Natural killer cell (primary cell): Measurements from ENCODE around the gene RNF181. TPM values are rescaled to one million over a fixed set of nuclear protein-coding genes. Genes with fewer than 3 reads are reported as not detected.

ENCODE experiments used
- ATAC-seq, 3 donors: fragments of 150-1000 bp in 2 of 3; fragments of 200-7000 bp in 1 of 3; cut with Tn5 transposase; 1 replicate in 1 of 3; 2 replicates in 2 of 3; pipeline ENCODE4 v1.10.0; 2021; ENCODE audit warnings: mild to moderate bottlenecking in 2 of 3, moderate library complexity in 2 of 3
- DNase-seq, 2 donors: peaks; one replicate each; pipeline versions ENCODE4 v3.0.0 to v3.0.0-alpha.2; 2013 to 2021; ENCODE audit warnings: mixed read lengths in 1 of 2
- H3K27ac ChIP-seq: one replicate; pipeline ENCODE4 v1.5.1; 2013; ENCODE audit warnings: mild to moderate bottlenecking, low read length
- H3K27me3 ChIP-seq: one replicate; pipeline ENCODE4 v1.6.1; 2013; ENCODE audit warnings: low read length; ENCODE audit not compliant: control insufficient read depth, insufficient read depth
- H3K36me3 ChIP-seq: one replicate; pipeline ENCODE4 v1.6.1; 2013; ENCODE audit warnings: low read length; ENCODE audit not compliant: control insufficient read depth, insufficient read depth
- H3K4me1 ChIP-seq: one replicate; pipeline ENCODE4 v1.6.1; 2013; ENCODE audit warnings: low read length; ENCODE audit not compliant: control insufficient read depth, insufficient read depth
- H3K4me3 ChIP-seq: one replicate; pipeline ENCODE4 v1.5.1; 2013; ENCODE audit warnings: low read length
- H3K9me3 ChIP-seq: one replicate; pipeline ENCODE4 v1.6.1; 2013; ENCODE audit warnings: low read length; ENCODE audit not compliant: control insufficient read depth, insufficient read depth
- H3K27ac Mint-ChIP-seq, 2 donors: one replicate each; pipeline ENCODE4 v1.8.0; 2022; ENCODE audit warnings: mild to moderate bottlenecking in 2 of 2, mixed read lengths in 2 of 2, moderate library complexity in 1 of 2
- H3K27me3 Mint-ChIP-seq, 2 donors: one replicate each; pipeline ENCODE4 v1.8.0; 2022; ENCODE audit warnings: low read depth in 2 of 2, mixed read lengths in 2 of 2
- H3K36me3 Mint-ChIP-seq: one replicate; pipeline ENCODE4 v1.8.0; 2022; ENCODE audit warnings: mixed read lengths
- H3K4me1 Mint-ChIP-seq, 2 donors: one replicate each; pipeline ENCODE4 v1.8.0; 2022; ENCODE audit warnings: mixed read lengths in 2 of 2
- H3K4me3 Mint-ChIP-seq: one replicate; pipeline ENCODE4 v1.8.0; 2022; ENCODE audit warnings: mild to moderate bottlenecking, moderate library complexity, mixed read lengths
- H3K9me3 Mint-ChIP-seq, 2 donors: one replicate each; pipeline ENCODE4 v1.8.0; 2022; ENCODE audit warnings: mixed read lengths in 2 of 2
- WGBS: methylation state at CpG from one replicate; pipeline ENCODE4 v1.1.7; 2013; ENCODE audit warnings: missing lambda C conversion rate; ENCODE audit not compliant: insufficient coverage; 5-methylcytosine and 5-hydroxymethylcytosine counted together
- intact Hi-C: fragments of 100-400 bp; cut with micrococcal nuclease; formaldehyde crosslinking; loops from one replicate; pipeline ENCODE4 v1.14.2; 2022
- total RNA-seq, 4 donors: library from RNA; stranded (reverse); fragments of 120-200 nt in 1 of 4; gene quantifications; one replicate each; pipeline versions ENCODE4 v1.2.3 to v1.2.4, GENCODE V29; 2013 to 2022
- TF ChIP-seq, protein P1 (sequence below): fragments of 200-600 bp; IDR thresholded peaks from one replicate; pipeline ENCODE4 v1.8.0; 2022; ENCODE audit warnings: antibody characterized with exemption

The RNF181 gene
- total RNA-seq, 3 donors from 2014 or later (not counting 1 experiment from before 2014, with no cell fraction given), result 65.0 to 75.0 (median 66.7) TPM

DNA sequence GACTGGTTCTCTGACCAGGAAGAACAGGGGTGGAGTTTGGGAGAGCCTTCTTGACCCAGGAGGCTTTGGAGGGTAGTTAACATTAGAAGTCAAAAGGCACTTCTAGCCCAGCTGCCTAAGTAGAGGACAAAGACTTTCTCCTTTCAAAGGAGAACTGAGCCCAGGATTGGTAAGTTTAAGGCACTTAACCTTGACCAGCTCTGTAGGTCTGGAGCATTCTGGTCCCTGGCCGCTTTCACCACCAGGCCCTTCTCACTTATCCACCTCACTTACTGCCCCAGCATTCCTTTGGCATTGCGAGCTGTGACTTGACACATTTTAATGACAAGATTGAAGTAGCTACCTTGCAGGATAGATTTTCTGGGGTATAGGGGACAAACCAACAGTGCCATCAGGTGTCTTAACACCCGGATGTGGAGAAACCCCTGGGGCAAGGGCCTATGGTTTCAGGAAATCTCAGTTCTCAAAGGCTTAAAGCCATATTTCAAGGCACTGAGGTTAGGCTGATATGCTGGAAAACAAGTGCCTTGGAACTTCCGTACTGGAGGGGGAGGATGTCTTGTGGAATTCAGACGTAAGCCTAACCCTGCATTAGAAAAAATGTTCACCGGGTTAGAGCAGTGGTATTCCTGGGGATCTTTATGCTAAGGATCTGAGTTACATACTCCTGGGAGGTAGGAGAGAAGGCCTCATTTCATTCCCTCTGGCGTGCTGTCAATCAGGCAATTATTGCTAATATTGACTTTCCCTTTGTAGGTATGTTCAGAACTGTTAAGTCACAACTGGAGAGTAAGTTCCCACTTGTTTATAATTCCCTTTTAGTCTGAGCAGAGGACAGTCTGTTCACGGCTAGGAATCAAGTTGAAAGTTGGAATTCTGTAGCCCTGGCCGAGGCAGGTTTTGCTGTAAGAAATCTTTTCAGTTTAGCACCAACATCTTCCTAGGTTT lies 12.0 kb downstream of the RNF181 start:
- Histone ChIP-seq H3K4me1 (peaks cover 35% of the 10 kb centered on the region), H3K27ac (no peak overlapping the region), H3K36me3 (peaks cover 16% of the 10 kb centered on the region), H3K27me3 (no peaks in the 10 kb centered on the region), H3K4me3 (no peak overlapping the region), H3K9me3 (no peaks in the 10 kb centered on the region)
- H3K4me1 Mint-ChIP-seq, result peaks cover 28 to 29% of the 10 kb centered on the region in 2 donors
- TF ChIP-seq, protein P1, sequence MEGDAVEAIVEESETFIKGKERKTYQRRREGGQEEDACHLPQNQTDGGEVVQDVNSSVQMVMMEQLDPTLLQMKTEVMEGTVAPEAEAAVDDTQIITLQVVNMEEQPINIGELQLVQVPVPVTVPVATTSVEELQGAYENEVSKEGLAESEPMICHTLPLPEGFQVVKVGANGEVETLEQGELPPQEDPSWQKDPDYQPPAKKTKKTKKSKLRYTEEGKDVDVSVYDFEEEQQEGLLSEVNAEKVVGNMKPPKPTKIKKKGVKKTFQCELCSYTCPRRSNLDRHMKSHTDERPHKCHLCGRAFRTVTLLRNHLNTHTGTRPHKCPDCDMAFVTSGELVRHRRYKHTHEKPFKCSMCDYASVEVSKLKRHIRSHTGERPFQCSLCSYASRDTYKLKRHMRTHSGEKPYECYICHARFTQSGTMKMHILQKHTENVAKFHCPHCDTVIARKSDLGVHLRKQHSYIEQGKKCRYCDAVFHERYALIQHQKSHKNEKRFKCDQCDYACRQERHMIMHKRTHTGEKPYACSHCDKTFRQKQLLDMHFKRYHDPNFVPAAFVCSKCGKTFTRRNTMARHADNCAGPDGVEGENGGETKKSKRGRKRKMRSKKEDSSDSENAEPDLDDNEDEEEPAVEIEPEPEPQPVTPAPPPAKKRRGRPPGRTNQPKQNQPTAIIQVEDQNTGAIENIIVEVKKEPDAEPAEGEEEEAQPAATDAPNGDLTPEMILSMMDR, result no peak
- H3K4me3 Mint-ChIP-seq, result no peak overlapping the region
- intact Hi-C loops, result no loop called here
- H3K27ac Mint-ChIP-seq, result peak overlapping the region in 1 of 2 donors; percentile 23
- ATAC-seq, result no peak
- WGBS, result 96% methylated on average over 8 of the region's 9 CpGs
- no peaks in the 10 kb centered on the region for H3K27me3 Mint-ChIP-seq
- no peaks in the 10 kb centered on the region for H3K9me3 Mint-ChIP-seq
- H3K36me3 Mint-ChIP-seq, result peaks cover 5% of the 10 kb centered on the region
- DNase-seq, result no peak

DNA sequence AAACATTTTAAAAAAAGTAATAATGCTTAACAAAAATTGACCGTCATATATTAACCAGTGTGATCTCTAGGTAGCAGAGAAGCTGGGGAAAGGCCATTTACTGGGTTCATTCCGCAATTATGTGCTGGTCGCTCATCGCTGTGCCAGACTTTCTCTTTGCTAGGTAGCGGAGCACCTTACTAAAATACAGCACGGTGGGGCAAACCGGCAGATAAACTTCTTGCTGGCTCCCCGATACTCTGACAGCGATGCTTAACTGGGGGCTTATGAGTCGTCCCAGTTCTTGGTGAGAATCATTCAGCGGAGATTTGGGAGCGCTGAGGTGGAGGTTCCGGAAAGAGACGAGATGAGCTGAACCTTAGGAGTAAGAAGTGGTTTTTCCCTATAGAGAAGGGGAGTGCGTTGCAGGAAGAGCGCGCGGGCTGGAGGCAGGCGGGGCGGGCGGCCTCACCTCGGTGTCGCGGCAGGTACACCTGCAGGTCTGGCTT lies 15.7 kb downstream of the RNF181 start:
- ATAC-seq, result peak; percentile 0 to 2 (median 1)
- Histone ChIP-seq H3K4me1 (peaks cover 27% of the 10 kb centered on the region), H3K36me3 (peaks cover 16% of the 10 kb centered on the region), H3K9me3 (no peaks in the 10 kb centered on the region), H3K27me3 (no peaks in the 10 kb centered on the region), H3K4me3 (peak overlapping the region; percentile 59), H3K27ac (peak overlapping the region; percentile 65)
- TF ChIP-seq, protein P1, result no peak
- no peaks in the 10 kb centered on the region for H3K9me3 Mint-ChIP-seq
- intact Hi-C loops, result no loop called here
- no peak for DNase-seq
- no peaks in the 10 kb centered on the region for H3K27me3 Mint-ChIP-seq
- H3K4me1 Mint-ChIP-seq, result peaks cover 21 to 23% of the 10 kb centered on the region in 2 donors
- peak overlapping the region; percentile 82 to 93 for H3K27ac Mint-ChIP-seq
- H3K36me3 Mint-ChIP-seq, result peaks cover 5% of the 10 kb centered on the region
- peak overlapping the region; percentile 98 for H3K4me3 Mint-ChIP-seq
- WGBS, result 13% methylated on average over 24 of the region's 24 CpGs

DNA sequence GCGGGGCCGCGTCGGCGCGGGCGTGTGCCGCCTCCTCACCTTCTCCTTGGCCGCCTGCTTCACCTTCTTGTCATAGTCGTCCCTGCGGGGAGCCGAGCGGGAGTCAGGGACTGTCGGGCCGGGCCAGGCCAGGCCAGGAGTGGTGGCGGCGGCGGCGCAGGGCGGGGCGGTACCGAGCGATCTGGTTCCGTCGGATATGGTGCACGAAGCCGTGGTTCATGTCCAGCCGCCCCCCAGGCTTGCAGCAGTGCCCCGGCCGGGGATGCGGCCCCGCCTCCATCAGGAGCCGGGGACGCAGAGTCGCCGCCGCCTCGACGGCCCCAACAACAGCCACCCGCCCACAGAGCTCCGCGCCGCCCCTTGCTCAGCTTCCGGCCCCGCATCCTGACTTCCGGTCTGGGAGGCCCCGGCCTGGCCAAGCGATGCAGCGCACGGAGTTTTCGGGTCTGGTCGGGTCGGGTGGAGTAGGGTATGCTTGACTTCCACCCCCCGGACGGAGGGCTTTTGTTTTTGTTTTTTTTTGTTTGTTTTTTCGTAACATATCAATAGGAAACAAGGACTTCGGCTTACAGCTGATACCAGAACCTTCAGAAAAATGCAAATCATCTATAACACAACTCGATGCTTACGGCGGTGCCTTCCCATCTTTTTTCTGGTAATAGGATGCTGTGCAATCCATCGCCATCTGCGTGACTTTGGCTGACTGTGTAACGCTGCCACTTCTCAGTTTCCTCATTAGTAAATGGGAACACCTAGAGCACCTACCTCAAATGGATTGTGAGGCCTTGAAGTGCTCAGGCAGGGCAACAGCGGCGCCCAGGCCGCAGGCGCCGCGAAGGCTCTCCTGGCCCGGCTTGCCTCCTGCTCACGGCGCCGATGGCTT lies 16.4 kb downstream of the RNF181 start, which contains the start of gene C2orf68:
TSS of gene C2orf68 (minus strand) at position 362 of the 883 bp plus-strand sequence. CDS start at position 280, 82 bp downstream.
- peak within 1 kb of the TSS; percentile 59 for H3K4me3 ChIP-seq
- H3K4me3 Mint-ChIP-seq, result peak within 1 kb of the TSS; percentile 98

More for the DNA sequence above, 16.4 kb downstream of the RNF181 start, which contains the start of gene C2orf68:
- TF ChIP-seq, protein P1, result no peak
- Histone ChIP-seq H3K36me3 (peaks cover 16% of the 10 kb centered on the region), H3K27me3 (no peaks in the 10 kb centered on the region), H3K4me1 (peaks cover 32% of the 10 kb centered on the region), H3K9me3 (no peaks in the 10 kb centered on the region), H3K27ac (peak within 1 kb of the TSS; percentile 65)
- Mint-ChIP-seq H3K27ac (peak within 1 kb of the TSS; percentile 82 to 93), H3K9me3 (no peaks in the 10 kb centered on the region), H3K36me3 (peaks cover 5% of the 10 kb centered on the region), H3K4me1 (peaks cover 18 to 23% of the 10 kb centered on the region in 2 donors), H3K27me3 (no peaks in the 10 kb centered on the region)
- WGBS, result 10% methylated on average over 71 of the region's 73 CpGs
- ATAC-seq, result peak; percentile 73 to 82 (median 75)
- peak; percentile 81 to 87 for DNase-seq
- intact Hi-C loops, result loop anchor here (1.0 kb wide), 2 partner anchors 10 to 51 kb away; partner anchors contain the start of genes GGCX and TMEM150A
